Measurements from ENCODE around the gene LMAN1. TPM values are rescaled to one million over a fixed set of nuclear protein-coding genes. Genes with fewer than 3 reads are reported as not detected.

Gene LMAN1
- total and polyA plus RNA-seq, 2 donors (not counting 3 experiments of a cell fraction or from before 2014, with no cell fraction given) = 43.8 to 92.5 TPM

- Histone ChIP-seq H3K4me1 (ENCODE audit: control insufficient read depth, extremely low read depth, insufficient read depth, low read length) (no peaks in the 10 kb centered on the region), H3K4me2 (ENCODE audit: insufficient read depth, low read length) (no peak overlapping the region), H2AFZ (ENCODE audit: low read depth, low read length) (no peak overlapping the region), H3K79me2 (ENCODE audit: control insufficient read depth, insufficient read depth, low read length) (no peaks in the 10 kb centered on the region), H3K27me3 (ENCODE audit: control insufficient read depth in 2 of 2, insufficient read depth in 2 of 2, low read length in 2 of 2) (peaks cover 8 to 10% of the 10 kb centered on the region in 2 experiments), H3K36me3 (ENCODE audit: control insufficient read depth in 2 of 2, extremely low read depth in 1 of 2, insufficient read depth in 2 of 2, low read length in 2 of 2) (no peaks in the 10 kb centered on the region), H3K9ac (replicated peaks; ENCODE audit: extremely low read depth, insufficient read depth, low read length) (no peak overlapping the region), H4K20me1 (replicated peaks; ENCODE audit: control insufficient read depth, extremely low read depth, insufficient read depth, low read length) (no peaks in the 10 kb centered on the region), H3K27ac (ENCODE audit: insufficient read depth, low read depth, low read length) (no peak overlapping the region), H3K9me3 (replicated peaks; ENCODE audit: control insufficient read depth, insufficient read depth, low read length) (no peaks in the 10 kb centered on the region), H3K9me1 (replicated peaks; ENCODE audit: control insufficient read depth, extremely low read depth, insufficient read depth, low read length) (no peaks in the 10 kb centered on the region), H3K4me3 (replicated peaks in 1 of 3; ENCODE audit: insufficient read depth in 1 of 3, low read depth in 1 of 3, low read length in 3 of 3) (no peak overlapping the region)
- no TSS peak for BruUV-seq (replicated peaks)
- DNase-seq (ENCODE audit: low read depth, low spot score) (no peak), FAIRE-seq (no peak)
- ChIA-PET POLR2A (no interaction called here), CTCF (interaction anchor here (1.1 to 1.7 kb wide), 2 partner anchors 14 to 109 kb away, joined by 3 to 4 read pairs; no protein-coding TSS in a partner anchor)
- no peak for TF ChIP-seq POLR2AphosphoS5 (IDR thresholded peaks at IDR 0.05; ENCODE audit: insufficient read depth, low read depth, low read length)
- no peak for TF ChIP-seq FOS (IDR thresholded peaks at IDR 0.05; ENCODE audit: borderline replicate concordance, insufficient read depth, low read length)
- no peak for TF ChIP-seq CTCF (IDR thresholded peaks at IDR 0.05; ENCODE audit: extremely low read depth in 1 of 2, insufficient read depth in 1 of 2, low read depth in 1 of 2, low read length in 2 of 2)
- TF ChIP-seq EZH2 (IDR thresholded peaks at IDR 0.05; ENCODE audit: borderline replicate concordance, low read depth, low read length, severe bottlenecking) = no peak
- no peak for TF ChIP-seq MYC (IDR thresholded peaks at IDR 0.05; ENCODE audit: low read depth, low read length)
- no peak for TF ChIP-seq GATA2 (IDR thresholded peaks at IDR 0.05; ENCODE audit: insufficient read depth, insufficient read length, low read depth, low read length)
- no peak for TF ChIP-seq POLR2A (IDR thresholded peaks at IDR 0.05; ENCODE audit: low read depth, low read length)
- no peak for TF ChIP-seq MAX (IDR thresholded peaks at IDR 0.05; ENCODE audit: insufficient read depth, insufficient read length)
- TF ChIP-seq JUN (IDR thresholded peaks at IDR 0.05; ENCODE audit: borderline replicate concordance, insufficient read depth, insufficient read length, low read depth) = no peak
- dilution Hi-C loops (cut with MboI; ENCODE audit: extremely low pct_ligation_motif_present, low sequenced_read_pairs) (no loop called here), intact Hi-C loops (cut with micrococcal nuclease) (no loop called here)
Observed at GRCh38 chr18:59293317-59293716, 65.7 kb downstream of the LMAN1 start.

Measured in endothelial cell of umbilical vein (primary cell).